Kidney epithelial cell (primary cell): ENCODE measurements around the gene CFAP161. TPM values are rescaled to one million over a fixed set of nuclear protein-coding genes. Genes with fewer than 3 reads are reported as not detected.
"Not testable (repeated sequence)": the region's sequence is repeated elsewhere in the genome, so short reads cannot be mapped to it uniquely, and the experiment has no call there.

ENCODE experiments used
- DNase-seq: peaks from one replicate; pipeline ENCODE4 v3.0.0-alpha.2; 2010; ENCODE audit warnings: low read depth
- H3K27me3 ChIP-seq: 2 replicates; pipeline ENCODE4 v1.6.0; 2011; ENCODE audit warnings: low read length; ENCODE audit not compliant: control insufficient read depth, insufficient read depth
- H3K36me3 ChIP-seq: 2 replicates; pipeline ENCODE4 v1.5.1; 2011; ENCODE audit warnings: low read length; ENCODE audit not compliant: control insufficient read depth, insufficient read depth
- H3K4me3 ChIP-seq: 2 replicates; pipeline ENCODE4 v1.5.1; 2011; ENCODE audit warnings: low read depth, mild to moderate bottlenecking, control low read depth, low read length
- CTCF ChIP-seq: IDR thresholded peaks from 2 replicates; pipeline ENCODE4 v1.5.1; 2011; ENCODE audit warnings: mild to moderate bottlenecking, moderate library complexity, low read length, control low read depth, inconsistent platforms; ENCODE audit not compliant: insufficient read depth, poor library complexity, severe bottlenecking
- total RNA-seq: library from RNA; depleted of rRNA; stranded (reverse); fragments of >200 nt; gene quantifications from 2 replicates; pipeline ENCODE4 v1.2.3, GENCODE V29; 2015

CFAP161 gene
- total RNA-seq, 1 donor from 2014 or later, result not detected

- DNase-seq, result no peak
- Histone ChIP-seq H3K27me3 (peaks cover 10% of the 10 kb centered on the region), H3K36me3 (no peaks in the 10 kb centered on the region), H3K4me3 (no peak overlapping the region)
- no peak for TF ChIP-seq CTCF
Measured at GRCh38 chr15:81120069-81120468, 14.0 kb upstream of the CFAP161 start.

DNA sequence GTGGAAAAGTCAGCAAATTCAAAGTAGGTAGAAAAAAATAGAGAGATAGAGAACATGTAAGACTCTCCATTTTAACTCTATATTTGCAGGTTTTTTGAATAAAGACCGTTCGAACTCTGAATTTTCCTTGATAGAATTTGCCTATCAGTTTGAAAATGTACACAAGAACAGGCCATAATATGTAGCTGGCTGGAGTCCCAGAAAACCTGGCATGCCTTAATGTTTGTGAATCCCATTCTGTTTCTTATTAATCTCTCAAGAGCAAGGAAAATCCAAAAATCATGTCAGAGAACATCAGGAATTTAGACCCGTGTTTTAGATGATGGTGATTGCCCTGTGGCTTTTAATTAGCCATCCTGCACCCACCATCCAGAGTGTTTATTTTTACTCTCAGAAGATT, 7.2 kb upstream of the CFAP161 start:
- Histone ChIP-seq H3K36me3 (no peaks in the 10 kb centered on the region), H3K27me3 (no peaks in the 10 kb centered on the region), H3K4me3 (no peak overlapping the region)
- TF ChIP-seq CTCF, result no peak
- DNase-seq, result no peak

GRCh38 chr15:81141478-81141877, 7.4 kb downstream of the CFAP161 start:
- not testable (repeated sequence) for DNase-seq, H3K4me3 ChIP-seq, H3K36me3 ChIP-seq, H3K27me3 ChIP-seq

DNA sequence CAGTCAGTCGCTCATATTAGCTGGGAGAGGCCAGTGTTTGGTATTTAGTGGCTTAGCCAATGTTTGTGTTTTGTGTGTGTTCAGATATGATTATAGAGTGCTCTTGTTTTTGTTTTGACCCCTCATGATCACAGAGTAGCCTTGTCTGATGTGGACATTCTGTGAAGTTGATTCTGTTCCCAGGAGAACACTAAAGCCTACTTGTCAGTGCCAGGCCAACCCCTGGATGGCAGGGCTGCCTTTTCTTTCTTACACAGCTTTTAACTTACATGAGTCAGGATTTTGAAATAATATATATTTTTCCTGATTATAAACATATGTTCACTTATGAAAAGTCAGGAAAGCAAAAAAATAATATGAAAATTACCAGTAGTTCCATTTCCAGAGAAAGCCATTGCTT, 11.9 kb downstream of the CFAP161 start:
- no peak for DNase-seq
- H3K4me3 ChIP-seq, result no peak overlapping the region

GRCh38 chr15:81146466-81146865, 12.4 kb downstream of the CFAP161 start:
- H3K4me3 ChIP-seq, result no peak overlapping the region
- TF ChIP-seq CTCF, result no peak
- H3K36me3 ChIP-seq, result no peaks in the 10 kb centered on the region
- H3K27me3 ChIP-seq, result no peaks in the 10 kb centered on the region
- no peak for DNase-seq

More for the DNA sequence above, 11.9 kb downstream of the CFAP161 start:
- Histone ChIP-seq H3K27me3 (no peaks in the 10 kb centered on the region), H3K36me3 (no peaks in the 10 kb centered on the region)
- no peak for TF ChIP-seq CTCF

GRCh38 chr15:81151389-81151788, 17.3 kb downstream of the CFAP161 start:
- no peaks in the 10 kb centered on the region for H3K36me3 ChIP-seq
- TF ChIP-seq CTCF, result no peak
- no peaks in the 10 kb centered on the region for H3K27me3 ChIP-seq
- no peak overlapping the region for H3K4me3 ChIP-seq
- no peak for DNase-seq
